GM18505 (cell line): ENCODE data around the gene C15orf61.

Experiments used
- ATAC-seq: cut with Tn5 transposase; IDR thresholded peaks from one replicate; pipeline ENCODE4 v1.9.1; 2021; ENCODE audit not compliant: unreplicated experiment
- POLR2A ChIP-seq: IDR thresholded peaks from 4 replicates; pipeline ENCODE4 v1.6.1; 2011; ENCODE audit warnings: borderline replicate concordance; ENCODE audit not compliant: insufficient read depth, insufficient read length; ENCODE audit errors: extremely low read depth

Gene C15orf61

DNA sequence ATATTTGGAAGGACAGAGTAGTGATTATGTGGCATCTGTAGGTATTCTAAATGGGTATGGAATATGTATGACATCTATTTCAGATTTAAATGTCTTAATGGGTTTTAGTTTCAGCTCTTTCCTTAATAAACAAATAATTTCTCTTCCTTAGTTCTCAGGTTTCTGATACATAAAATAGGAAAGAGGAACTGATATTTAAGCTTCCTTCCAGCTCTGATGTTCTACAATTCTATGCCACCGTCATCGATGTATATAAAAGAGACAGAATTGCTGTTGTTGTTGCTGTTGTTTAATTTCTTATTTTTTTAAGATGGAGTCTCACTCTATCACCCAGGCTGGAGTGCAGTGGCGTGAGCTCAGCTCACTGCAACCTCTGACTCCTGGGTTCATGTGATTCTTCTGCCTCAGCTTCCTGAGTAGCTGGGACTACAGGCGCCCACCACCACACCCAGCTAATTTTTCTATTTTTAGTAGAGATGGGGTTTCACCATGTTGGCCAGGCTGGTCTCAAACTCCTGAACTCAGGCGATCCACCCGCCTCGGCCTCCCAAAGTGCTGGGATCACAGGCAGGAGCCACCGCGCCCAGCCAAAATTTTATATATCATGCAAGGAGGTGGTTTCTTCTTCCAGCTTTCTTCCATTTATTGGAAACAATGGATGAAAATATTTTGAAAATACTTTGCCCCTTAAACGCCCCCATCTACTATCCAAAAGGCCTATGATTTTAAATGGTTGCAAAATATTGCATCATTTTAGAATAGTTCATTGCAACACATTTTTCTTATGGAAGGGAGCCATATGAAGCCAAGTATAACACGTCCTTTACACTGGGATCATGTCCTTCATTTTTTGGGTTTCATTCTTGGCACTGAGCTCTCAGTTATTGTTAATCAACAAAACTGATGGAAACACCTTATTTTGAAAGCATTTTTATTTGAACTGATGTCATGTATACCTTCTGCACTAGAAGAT lies 13.9 kb upstream of the C15orf61 start:
- ATAC-seq: no peak
- TF ChIP-seq POLR2A: no peak

DNA sequence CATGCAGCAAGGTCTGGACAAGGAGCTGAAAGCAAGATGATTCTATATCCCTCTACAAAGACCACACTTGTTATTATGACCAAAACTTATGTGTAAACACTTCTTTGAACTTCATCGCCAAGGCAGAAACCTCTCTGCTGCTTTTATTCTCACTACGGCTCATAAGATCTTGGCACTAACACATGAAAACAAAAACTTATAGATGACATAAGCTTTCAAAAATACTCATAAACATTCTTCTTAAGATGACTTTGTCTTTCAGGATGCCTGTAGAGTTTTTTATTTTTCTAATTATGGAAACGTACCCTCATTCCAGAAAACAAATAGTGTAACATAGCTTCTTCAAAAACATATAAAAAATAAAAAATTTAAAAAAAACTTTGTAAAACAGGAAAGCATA lies 12.5 kb upstream of the C15orf61 start:
- no peak for TF ChIP-seq POLR2A
- ATAC-seq: no peak

DNA sequence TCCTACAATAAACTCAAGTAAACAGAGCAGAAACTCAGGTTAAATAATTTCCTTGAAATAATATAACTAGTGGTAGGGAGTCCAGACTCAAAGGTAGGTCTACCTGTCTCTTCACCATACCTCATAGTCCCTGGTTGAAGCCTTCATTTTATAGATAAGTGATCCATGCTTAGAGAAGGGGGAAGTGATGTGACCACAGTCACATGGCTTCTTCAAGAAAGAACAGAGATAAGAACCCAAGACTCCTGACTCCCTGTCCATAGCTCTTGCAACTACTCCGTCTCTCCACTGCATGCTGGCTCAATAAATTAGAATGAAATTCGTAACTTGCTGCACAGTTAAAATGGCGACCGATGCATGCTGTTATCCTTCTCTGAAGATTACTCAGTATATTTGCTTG lies 11.0 kb upstream of the C15orf61 start:
- no peak for TF ChIP-seq POLR2A
- no peak for ATAC-seq

DNA sequence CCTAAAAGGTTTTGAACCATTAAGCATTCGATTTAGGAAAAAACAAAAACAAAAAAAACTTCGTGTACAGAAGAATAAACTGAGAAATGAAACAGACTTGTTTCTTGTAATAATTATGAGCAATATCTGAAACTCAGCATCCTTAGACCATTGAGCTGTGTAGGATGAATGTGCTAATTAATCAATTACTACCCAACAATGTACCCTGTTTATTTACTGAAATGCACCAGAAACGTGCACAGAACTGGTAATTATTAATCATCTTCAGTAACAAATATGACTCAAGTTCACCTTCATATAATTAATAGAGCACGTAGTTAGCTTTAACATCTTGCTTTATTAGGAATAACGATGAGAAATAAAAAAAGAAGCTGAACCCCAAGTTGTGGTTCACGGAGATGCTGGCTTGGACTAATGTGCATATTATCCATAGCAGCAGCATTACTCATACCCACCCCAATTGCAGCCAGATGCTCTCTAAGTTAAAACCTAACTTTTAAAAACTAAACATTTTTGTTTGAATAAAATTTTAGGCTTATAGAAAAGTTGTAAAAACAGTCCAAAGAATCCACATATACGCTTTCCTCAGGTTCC lies 10.2 kb upstream of the C15orf61 start:
- no peak for ATAC-seq
- TF ChIP-seq POLR2A: no peak

DNA sequence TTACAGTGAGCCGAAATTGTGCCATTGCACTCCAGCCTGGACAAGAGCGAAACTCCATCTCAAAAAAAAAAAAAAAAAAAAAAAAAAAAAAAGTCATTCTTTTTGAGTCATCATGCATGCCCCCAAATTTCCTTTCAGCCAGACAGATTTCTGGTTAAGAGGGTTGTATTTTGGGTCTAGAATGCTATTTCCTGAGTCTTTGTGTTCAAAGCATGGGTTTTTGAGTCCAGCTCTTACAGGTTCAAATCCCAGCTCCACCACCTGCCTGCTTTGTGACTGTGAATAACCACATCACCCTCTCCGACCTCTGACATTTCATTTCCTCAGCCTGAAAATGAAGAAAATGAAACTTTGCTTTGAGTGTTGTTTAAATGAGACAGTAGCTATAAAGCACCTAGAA lies 9.3 kb upstream of the C15orf61 start:
- no peak for ATAC-seq
- TF ChIP-seq POLR2A: no peak

DNA sequence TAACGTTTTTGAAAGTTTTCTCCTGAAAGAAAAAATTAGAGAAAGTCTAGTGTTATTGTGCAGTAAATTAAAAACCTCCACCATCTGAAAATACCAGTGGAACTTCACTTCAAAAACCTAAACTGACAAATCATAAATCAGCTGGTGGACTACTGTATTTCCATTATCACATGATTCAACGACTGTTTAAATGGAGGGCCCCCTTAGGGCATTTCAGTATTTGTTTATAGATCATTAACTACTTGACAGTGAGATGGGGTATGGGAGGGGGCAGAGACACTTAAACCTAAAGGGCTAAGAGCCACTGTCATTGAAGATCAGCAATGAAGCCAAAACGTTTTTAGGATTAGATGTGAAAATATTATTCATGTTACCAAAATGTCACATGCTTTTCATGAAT lies 8.8 kb upstream of the C15orf61 start:
- no peak for ATAC-seq
- TF ChIP-seq POLR2A: no peak

DNA sequence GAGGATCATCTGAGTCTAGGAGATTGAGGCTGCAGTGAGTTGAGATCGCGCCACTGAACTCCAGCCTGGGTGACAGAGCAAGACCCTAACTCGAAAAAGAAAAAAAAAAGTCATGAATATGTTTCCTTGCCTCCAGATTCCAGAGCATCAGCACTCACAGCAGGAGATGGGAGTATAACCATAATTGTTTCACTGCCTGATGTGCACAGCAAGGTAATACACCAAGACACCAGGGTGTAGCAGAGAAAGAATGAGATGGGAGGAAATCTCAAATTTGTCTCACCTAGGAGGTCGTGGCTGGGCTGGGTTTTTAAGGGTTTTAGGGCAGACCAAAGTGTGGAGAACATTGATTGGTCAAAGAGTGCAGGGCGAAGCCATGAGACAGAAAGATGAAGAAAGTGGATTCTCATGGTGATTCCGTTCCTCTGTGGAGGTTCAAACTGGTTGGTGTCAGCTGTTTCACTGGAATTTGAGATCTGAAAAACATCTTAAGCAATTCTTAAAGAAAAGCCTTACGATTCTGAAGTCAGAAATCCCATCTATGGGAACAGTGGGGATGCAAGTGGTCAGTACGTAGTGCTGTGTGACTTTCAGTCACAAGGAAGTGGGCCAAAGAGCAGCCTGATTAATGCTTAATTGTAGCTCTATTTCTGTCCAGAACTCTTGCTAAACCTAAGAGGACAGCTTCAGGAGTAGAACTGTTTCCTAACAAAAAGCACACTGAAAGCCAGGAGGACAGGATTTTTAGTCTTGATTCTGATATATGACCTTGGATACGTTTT lies 7.8 kb upstream of the C15orf61 start:
- no peak for ATAC-seq
- TF ChIP-seq POLR2A: no peak

DNA sequence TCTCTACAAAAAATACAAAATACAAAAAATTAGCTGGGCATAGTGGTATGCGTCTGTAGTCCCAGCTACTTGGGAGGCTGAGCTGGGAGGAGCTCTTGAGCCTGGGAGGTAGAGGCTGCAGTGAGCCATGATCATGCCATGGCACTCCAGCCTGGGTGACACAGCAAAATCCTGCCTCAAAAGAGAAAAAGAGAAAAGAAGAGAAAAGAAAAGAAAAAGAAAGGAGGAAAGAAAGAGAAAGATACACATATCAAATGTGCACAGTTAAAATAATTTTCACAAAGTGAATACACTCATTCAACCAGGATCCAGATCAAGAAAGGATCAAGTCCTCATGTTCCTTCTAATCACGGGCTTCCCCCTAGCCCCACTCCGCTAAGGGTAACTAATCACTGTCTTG lies 5.8 kb upstream of the C15orf61 start:
- no peak for TF ChIP-seq POLR2A
- no peak for ATAC-seq

DNA sequence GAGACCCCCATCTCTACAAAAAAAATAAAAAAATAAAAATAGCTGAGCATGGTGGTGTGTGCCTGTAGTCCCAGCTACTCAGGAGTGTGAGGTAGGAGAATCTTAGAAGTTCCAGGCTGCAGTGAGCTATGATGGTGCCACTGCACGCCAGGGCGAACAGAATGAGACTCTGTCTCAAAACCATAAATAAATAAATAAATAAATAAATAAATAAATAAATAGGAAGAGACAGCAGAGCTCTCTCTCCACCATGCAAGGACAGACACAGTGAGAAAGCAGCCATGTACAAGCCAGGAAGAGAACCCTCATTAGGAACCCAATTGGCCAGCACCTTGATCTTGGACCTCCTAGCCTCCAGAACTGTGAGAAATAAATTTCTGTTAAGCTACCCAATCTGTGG lies 5.4 kb upstream of the C15orf61 start:
- ATAC-seq: no peak
- TF ChIP-seq POLR2A: no peak

DNA sequence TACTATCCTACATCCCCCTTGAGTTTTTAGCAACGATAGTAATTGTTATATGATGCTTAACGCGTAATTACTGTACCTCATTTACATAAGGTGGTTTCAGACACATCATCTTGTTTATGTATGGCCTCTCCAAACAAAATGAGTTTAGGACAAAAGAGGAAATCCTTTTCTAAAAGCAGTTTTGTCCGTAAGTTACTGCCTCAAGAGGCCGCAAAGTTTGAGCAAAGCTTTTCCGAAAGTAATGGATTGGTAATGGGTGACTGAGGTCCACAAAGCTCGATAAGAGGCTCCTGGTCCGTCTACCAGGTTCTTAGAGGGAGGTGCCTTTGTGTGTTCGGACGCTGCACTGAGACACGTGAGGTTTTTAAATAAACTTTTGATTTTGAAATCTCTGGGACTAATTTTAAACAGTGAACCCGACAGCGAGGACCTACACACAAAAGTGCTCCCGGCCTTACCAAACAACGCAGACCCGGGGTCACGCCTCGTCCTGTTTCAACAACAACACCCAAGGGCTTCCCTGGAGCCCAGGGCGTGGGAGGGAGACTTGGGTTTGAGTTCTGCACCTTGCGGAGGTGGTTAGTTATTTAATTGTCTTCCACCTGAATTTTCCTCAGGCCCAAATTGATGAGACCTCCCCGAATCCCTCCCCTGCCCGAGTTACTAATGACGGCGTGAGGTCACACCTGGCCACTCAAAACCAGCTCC lies 456 bp upstream of the C15orf61 start:
- no peak for ATAC-seq
- TF ChIP-seq POLR2A: no peak

DNA sequence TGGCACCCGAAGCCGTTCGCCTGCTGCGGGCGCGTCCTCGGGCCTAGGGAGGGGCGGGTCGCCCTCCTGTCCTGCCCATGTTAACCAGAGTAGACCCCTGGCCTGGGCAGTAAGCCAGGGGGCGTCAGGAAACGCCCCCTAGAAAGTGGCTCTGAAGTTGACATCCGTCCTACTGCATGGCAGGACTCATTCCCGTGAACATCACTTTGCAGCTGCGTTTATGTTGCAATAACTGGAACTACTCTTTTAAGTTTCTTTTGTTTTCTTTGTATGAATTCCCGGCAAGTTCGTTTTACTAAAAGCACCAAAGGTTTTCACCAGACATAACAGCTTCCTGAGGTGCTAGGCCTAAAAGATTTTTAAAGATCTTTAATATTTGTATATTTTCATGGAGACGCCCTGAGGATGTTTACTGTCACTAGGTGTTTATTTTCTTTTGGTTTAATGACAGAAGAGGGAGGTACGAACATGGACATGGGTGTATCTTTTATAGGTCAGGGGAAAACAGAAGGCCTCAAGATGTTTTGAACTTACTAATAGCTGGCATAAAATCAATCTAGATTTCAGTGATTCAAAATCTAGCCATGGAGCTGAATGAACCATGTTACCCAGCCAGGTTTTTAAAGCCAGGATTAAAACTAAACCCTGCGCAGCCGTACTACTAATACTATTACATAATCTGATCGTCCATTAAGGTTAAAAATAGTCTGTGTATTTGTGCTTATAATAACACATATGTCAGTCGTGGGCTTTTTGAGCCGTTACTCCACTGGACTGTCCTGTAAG lies 1.0 kb downstream of the C15orf61 start:
- TF ChIP-seq POLR2A: no peak
- no peak for ATAC-seq

DNA sequence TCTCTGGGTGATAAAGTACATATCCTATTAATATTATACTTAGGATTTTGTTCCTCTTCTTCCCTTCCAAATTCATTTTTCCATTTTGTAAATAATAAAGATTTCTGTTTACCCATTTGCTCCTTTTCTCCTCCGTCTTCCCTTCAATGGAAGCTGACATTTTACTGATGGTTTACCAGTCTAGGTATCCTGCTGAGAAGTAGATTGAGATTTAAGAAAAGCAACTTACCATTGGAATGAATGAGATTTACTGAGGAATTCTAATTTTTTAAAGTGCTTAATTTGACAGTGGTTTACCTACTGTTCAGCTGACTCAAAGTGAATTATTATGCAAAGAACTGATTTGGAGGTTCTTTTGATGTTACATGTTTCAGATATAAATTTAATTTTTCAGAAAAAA lies 2.4 kb downstream of the C15orf61 start:
- no peak for ATAC-seq

More for the DNA sequence above, 2.4 kb downstream of the C15orf61 start:
- TF ChIP-seq POLR2A: no peak
